HG03460 (cell line): ENCODE measurements around the gene PLA2G6.

Experiments used
- ATAC-seq: cut with Tn5 transposase; IDR thresholded peaks from one replicate; pipeline ENCODE4 v1.9.1; 2021; ENCODE audit not compliant: unreplicated experiment

PLA2G6 gene

DNA sequence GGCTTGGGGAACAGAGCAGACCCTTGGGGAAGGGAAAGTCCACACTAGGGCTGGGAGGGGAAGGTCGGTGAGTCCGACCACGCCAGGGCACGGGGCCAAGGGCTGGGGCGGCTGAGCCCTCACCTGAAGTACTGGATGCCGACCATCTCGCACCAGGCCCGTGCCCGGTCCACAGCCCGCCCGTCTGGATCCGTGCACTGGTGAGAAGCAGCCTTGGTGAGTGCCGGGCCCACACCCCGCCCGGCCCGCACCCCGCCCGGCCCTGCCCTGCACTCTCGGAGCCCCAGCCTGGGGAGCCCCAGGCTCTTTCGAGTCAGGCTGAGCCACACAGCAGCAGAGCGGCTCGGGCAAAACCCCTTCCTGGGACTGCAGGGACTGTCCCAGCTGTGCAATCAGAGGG, 69.2 kb downstream of the PLA2G6 start:
- ATAC-seq = no peak

DNA sequence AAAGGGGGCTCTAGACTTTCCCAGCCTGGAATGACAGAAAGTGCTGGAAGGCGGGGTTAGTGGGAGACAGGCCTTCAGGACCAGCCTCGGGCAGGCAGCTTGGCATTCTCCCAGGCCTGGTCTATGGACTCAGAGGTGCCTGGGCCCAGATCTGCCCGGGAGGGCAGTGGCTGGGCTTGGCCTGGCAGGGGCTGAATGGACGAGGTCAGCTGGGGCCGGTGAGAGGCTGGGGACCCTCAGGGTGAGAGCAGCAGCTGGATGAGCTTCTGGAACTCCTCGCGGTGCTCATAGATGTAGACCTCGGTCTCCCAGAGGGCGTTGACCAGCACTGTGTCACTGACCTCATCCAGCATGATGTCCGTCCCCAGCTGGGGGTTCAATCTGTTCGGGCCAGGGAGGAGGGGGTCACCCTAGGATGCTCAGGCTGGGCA, 69.7 kb downstream of the PLA2G6 start:
- ATAC-seq = no peak

DNA sequence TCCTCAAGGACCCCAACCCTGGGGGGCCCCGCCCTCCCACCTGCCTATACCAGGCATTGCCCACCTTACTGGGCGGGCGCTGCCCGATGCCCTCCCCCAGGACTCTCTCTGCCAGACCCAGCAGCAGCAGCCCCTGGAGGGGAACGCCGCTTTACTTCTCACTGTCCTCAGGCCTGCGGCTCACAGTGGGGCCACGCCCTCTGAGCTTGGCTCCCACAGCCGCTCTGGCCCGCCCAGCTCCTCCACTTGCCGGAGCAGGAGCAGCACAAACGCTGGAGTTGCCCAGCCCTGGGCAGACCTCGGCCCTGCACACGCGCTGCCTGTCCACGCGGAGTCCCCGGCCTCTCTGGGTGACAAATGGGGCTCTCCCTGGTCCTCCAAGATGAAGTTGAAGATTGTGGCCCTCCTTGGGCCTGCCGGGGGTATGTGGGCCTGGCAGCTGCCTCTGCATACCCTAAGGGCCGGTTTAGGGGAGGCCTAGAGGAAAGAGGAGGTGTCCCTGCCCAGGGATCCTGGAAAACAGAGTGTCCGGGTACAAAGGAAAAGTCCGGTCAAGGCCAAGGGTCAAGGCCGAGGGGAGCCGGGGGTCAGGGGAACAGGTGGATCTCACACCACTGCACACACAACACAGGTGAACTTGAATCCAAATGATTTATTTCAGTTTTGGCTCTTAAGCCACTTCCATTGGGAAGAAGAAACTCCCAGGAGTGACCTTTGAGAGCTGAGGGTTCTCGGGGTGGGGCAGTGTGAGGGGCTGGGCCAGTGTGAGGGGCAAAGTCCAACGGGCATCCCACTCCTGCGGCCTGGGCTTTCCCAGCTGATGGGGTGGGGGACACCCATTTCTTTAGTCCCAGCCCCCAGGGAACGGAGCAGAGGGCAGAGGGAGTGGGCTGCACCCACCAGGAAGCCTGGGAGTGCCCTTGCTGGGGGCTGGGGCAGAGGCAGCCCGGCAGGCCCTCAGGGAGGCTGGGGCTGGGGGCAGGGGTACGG, 70.5 kb downstream of the PLA2G6 start:
- no peak for ATAC-seq

DNA sequence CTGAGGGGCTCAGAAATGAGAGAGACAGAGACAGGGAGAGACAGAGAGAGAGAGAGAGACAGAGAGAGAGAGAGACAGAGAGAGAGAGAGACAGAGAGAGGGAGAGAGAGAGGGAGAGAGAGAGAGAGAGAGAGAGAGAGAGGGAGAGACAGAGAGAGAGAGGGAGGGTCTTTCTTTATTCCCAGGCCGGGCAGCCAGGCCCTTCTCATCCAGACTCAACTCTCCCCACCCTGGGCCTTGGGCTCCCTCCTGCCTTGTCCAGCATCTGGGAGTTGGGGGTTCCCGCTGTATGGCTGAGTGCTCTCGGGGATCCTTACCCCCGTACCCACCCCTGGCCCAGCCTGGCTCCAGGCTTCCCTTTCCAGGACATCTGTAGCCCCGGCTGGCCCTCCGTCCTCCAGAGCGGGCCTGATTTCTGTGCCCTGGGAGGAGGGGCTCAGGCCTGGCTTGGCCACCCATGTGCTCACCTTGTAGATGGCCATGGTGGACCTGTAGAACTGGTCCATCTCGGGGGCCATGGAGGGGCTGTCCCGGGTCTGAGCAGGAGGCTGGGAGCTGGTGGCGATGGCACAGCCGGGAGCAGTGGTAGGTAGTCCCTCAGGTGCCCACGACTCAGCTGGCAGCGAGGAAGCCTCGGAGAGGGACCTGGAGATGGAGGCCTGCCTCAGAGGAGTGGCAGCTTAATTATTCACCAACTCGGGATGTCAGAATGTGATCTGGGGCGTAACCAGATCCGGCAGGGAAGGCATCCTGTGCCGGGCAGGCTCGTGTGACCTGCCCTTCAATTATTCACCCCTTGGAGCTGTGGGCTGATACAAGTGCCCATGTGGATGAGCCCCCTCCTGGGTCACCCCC, 71.4 kb downstream of the PLA2G6 start, which contains the start of gene BAIAP2L2:
Gene BAIAP2L2, minus strand, starts transcription at position 677 of the 855 bp plus-strand sequence. Its CDS starts 159 bp downstream, at position 518.
- ATAC-seq = no peak

DNA sequence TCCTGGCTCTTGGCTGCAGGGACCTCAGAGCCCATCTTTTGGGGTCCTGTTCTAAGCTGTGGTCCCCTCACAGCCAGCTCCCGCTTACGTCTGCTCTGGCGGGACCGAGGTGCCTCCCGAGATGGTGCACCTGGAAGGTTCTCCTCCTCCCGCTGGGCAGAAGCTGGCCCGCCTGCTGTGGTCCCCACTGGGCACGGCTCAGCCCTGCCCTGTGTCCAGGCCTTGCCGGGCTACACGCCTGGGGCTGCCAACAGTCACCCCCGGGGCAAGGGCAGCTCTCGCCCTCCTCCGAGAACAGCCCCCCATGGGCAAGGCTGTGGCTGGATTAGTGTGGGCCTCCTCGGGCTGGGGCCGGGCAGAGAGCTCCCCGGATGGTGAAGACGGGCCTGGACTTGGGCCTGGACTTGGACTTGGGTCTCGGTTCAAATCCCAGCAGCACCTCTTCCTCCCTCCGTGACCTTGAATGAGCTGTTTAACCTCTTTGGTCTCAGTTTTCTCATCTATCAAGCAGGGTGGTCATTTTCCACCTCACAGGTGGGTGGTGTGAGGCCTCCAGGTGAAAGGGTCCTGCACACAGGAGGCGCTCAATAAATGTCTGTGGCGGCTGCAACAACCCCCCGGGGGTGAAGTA, 72.1 kb downstream of the PLA2G6 start:
- ATAC-seq = no peak

DNA sequence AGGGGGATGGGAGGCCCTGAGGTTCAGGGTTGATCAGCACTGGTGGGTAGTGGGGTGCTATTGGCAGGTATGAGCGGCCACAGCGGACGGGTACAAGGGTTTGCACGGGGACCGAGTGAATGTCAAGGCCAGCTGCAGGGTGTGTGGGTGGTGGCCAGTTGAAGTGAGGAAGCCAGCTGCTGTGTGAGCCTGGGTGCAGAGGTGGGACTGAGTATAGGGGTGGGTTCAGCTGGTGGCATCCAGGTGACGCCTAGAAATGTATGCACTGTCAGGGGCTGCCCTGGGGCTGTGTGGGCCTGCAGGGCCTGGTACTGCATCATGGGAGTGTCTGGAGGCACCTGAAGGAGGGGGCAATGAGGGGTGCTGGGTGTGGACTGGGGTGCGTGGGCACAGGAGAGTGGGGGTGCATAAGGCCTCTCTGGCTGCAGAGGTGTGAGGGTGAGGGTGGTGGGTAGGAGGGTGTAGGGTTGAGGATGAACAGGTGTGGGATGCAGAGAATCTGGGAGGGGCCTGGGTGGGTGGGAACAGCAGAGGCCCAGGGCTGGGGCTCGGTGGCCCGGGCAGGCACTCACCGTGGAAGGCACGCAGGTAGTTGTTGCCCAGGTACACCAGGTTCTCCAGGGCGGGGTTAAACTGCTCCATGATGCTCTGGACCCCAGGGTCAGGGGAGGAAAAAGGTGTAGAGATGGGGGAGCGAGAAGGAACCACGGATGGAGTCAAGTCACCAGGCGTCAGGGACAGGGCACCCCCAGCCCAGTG, 72.9 kb downstream of the PLA2G6 start:
- ATAC-seq = no peak

DNA sequence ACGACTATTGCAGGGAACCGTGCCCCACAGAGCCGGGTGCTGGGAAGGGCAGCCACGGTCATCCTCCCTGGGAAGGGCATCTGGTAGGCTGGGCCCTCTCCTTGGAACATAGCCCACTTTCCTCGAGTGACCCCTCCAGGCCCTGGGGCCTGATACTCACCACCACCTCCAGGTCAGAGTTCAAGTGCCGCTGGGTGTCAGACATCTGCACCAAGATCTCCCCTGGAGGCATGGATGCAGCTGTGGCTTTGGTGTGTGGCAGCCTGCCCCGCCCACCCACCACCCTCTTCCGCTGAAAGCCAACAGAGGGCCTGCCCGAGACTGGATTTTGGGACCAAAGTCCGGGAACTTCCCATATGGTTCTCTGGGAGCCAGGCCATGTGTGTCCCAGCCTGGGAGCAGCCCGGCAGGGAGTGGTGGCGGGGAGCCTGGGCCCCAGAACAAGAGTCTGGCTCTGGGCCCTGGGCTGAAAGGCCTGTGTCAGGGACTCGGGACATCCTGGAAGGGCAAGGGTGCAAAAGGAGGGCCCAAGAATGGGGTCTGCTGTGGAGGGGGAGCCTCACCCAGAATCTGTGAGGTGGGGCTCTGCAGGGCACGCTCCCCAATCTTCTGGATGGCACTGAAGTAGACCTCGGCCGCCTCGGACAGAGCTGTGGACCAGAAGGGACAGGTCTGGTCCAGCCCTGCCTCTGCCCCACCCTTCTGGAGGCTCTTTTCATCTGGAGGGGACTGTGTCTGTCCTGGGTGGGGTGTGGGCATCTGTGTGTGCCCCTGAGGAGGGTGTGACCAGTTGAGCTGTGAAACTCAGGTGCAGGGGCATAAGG, 73.7 kb downstream of the PLA2G6 start:
- ATAC-seq = no peak

DNA sequence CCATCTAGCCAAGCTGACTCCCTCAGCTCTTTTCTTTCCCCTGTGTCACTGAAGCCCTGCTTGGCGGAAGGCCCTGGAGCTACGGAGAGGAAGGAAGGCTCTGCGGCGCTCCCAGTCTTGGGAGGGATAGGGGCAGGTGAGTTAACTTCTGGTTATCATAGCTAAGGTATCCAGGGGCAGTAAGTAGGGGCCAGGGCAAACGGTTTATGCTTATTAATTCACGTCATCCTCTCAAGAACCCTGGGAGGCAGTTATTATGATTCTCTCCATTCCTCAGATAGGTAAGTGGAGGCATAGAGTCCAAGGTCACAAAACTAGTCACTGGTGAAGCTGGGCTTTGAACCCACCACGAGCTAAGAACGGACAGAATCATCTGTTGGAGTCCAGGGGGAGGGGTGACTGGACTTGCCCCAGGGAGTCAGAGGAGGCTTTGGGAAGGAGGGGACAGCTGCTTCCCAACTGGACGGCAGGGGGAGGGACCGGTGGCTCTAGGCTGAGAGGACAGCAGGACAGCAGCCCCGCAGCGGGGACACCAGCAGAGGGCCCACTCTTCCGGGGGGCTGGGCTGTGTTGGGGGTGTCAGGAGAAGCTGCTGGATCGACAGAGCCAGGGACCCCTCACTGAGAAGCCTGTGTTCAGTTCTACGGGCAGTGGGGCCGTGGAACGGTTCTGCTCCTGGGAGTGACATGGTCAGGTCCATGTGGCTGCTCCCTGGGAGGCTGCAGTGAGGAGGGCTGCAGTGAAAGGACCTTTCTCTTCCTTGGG, 74.6 kb downstream of the PLA2G6 start:
- ATAC-seq = no peak

DNA sequence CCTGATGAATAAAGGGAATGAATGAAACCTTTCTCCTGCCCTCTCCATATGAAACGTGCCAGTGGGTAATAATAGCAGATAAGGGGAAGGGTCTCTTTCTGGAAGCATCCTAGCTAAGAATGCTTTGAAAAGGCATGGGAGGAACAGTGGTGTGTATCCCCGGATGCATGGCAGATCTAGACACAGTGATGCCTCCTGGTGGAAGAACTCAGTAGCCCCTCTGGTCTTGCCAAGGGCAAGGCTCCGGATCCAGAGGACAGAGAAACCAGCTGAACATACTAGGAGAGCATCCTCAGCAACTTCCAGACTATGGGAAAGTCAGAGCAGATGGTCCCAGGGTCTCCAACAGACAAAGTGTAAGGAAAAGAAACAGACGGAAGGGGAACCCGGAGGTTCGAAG, 77.5 kb downstream of the PLA2G6 start:
- no peak for ATAC-seq

DNA sequence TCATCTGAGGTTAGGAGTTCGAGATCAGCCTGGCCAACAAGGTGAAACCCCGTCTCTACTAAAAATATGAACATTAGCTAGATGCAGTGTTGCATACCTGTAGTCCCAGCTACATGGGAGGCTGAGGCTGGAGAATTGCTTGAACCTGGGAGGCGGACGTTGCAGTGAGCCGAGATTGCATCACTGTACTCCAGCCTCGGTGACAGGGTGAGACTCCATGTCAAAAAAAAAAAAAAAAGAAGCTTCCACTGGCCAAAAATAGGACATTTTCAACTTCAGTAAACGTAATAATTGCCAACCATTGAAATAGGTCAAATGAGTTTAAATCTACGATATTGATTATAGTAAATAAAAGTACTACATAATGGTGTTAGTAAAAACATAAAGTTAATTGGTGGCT, 78.0 kb downstream of the PLA2G6 start:
- ATAC-seq = no peak

DNA sequence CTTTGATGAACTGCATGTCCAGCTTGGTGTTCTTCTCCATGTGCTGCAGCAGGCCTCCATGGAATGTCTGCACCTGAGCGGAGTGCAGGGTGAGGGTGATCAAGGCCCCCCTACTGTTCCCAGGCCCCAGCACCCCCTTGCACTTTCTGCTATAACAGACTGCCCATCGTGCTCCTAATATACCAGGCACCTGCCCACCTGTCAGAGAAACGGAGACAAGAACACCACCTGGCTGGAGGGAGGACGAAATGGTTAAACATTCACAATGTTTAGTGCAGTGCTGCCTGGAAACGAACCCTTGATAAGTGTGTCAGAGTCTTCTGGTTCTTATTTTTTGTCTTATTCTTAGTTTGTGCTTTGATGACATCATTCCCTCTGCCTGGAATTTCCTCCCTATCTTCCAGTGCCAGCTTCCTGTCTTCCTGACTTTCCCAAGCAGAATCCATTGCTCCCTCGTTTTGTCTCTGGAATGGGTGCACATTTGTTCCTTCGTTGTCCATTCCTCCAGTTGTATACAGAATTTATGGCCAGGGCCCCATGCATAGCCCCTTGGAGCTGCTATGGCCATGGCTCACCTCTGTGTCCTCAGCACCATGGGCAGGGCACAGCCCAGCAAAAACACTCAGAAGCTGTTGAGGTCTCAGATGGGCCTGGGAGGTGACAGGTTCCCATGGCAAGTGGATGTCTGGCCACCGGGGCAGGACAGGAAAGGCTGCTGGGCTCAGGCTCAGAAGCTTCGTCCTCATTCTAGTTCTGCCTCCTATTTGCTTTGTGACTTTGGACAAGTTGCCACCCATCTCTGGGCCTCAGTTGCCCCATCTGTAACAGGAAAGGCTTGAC, 83.0 kb downstream of the PLA2G6 start:
- ATAC-seq = no peak

DNA sequence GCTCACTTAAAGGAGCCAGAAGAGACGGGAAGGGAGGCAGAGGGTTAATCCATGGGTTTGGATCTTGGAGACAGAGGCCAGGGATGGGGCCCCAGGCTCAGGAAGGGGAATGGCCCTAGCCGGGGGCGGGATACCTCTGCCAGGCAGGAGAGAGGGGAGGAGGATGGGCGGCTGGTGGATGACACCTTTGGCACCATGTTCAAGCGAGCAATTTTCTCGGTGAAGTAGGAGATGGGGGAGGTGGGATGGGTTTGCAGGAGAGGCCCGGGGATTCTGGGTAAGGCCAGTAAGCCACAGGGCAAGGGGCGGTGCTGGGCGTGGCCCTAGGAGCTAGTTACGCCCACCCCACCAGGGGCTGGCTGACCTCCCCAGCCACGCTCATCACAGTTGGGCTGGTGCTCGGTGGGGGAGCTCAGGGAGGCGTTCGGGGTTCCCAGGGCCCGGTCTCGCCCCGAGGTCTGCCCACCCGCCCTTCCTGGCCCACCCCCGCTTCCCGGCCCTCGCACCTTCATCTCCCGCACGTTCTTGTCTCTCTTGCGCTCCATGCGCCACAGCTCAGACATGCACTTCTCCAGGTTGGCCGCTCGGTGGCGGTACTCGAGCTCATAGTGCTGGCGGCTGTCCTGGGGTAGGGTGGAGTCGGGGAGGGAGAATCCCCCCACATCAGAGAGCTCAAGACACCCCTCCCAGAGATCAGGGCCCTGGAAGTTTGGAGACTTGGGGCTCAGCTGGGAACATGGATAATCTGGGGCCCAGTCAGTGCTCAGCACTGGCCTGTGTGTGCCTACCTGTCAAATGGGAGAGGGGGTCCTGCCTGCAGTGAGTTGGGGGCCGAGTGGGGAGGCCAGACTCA, 83.8 kb downstream of the PLA2G6 start:
- no peak for ATAC-seq

DNA sequence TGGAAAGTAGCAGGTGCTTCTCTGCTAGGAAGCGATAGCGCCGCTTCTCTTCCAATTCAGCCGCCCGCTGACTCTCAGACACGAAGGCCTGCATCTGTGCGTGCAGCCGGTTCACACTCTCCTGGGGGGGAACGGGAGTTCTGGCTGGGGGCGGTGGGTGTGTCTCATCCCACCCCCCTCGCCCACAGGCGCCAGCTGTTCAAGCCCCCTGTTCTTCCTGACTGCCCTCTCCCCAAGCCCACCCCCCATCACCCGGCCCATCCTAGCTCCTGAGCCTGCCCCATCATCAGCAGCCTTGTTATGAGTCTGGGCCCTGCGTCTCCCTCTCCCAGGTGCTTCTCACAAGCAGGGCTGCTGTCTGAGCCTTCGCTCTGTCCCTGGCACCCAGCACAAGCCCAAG, 84.6 kb downstream of the PLA2G6 start:
- ATAC-seq = no peak

DNA sequence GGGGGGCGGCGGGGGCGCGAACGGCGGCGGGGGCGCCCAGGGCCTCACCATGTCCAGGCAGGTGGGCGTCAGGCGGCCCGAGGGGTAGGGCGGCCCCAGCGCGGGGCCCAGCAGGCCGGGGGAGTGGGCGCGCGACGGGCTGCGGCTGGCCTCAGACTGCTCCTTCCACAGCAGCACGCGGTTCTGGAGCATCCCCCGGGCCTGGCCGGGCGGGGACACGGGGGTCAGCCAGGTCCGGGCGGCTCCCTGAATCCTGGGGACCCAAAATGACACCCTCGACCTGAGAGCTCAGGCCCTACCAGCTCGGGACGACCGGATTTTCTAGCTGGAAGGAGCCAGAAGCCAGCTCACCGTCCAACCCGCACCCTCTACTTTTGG, 92.2 kb downstream of the PLA2G6 start:
- no peak for ATAC-seq

DNA sequence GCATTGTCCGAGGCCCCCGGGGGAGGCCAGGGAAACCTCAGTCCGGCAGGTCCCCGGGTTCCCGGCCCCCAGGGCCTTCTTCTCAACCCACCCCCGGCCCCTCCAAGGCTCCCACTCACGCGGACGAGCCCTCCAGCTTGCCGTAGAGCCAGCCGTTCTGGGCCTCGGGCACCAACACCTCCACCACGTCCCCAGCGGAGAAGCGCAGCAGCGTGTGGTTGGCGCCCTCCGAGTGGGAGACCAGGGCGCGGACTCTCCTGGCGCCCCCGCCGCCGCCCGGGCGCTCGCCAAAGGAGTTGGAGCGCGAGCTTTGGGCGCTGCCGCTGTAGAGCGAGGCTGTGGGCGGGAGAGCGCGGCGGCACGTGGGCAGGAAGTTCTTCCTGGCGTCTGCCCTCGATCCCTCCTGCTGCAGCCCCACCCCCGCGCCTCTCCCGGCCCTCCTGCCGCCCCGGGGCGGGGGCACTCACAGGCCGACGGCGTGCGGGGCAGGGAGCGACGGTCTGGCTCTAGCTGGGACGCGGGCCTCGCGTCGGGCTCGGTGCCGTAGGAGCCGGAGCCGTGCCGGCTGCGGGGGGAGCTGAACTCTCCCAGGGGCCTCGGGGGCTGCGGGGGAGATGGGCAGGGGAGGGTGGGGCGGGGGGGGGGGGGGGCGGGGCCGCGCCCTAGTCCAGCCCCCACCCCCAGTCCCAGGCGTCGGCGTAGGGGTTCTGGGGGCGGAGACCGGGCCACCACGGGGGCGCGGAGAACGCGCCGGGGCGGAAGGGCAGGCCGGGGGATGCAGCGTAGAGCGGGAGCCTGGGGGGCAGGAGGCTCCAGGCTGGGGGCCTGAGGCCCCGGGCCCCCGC, 92.8 kb downstream of the PLA2G6 start:
- ATAC-seq = no peak

DNA sequence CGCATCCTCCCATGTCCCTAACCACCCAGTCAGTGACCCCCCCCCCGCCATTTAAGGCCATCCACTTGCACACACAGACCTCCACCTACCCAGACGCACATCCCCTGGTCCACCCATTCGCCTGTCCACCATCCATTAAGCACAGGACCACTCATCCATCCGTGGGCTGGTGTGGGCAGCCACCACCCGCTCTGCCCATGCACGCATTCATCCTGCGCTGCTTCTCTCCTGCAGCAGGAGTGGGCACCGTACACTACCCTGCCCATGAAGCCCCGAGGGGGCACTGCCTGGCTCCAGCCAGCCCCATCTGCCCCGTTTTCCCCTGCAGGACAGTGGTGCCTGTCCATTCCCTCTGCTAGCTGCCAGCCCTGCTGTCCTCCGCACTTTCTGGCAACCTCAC, 93.8 kb downstream of the PLA2G6 start:
- ATAC-seq = no peak
